HepG2 (cell line): ENCODE data around the gene RPL26. TPM values are rescaled to one million over a fixed set of nuclear protein-coding genes. Genes with fewer than 3 reads are reported as not detected.

ENCODE experiments used
- FOXM1 ChIP-seq: sonication (generic); formaldehyde crosslinking; IDR thresholded peaks from 2 replicates; pipeline ENCODE4 v1.5.0; 2020; ENCODE audit warnings: missing genetic modification reagents
- HNRNPL ChIP-seq: fragments of 200-400 bp; formaldehyde crosslinking; IDR thresholded peaks from 2 replicates; pipeline ENCODE4 v1.6.1; 2017; ENCODE audit warnings: mild to moderate bottlenecking, low read depth, low read length
- MTF1 ChIP-seq: sonication (generic); formaldehyde crosslinking; IDR thresholded peaks from 2 replicates; pipeline ENCODE4 v1.5.0; 2020; ENCODE audit warnings: missing genetic modification reagents
- PHF20 ChIP-seq: sonication (generic); formaldehyde crosslinking; IDR thresholded peaks from 2 replicates; pipeline ENCODE4 v1.5.0; 2020; ENCODE audit warnings: mild to moderate bottlenecking, missing genetic modification reagents
- POGZ ChIP-seq: sonication (generic); formaldehyde crosslinking; IDR thresholded peaks from 2 replicates; pipeline ENCODE4 v1.4.0; 2020; ENCODE audit warnings: mild to moderate bottlenecking, missing genetic modification reagents
- TARDBP ChIP-seq: sonication (generic); formaldehyde crosslinking; IDR thresholded peaks from 2 replicates; pipeline ENCODE4 v1.8.0; 2022; ENCODE audit warnings: mild to moderate bottlenecking, missing genetic modification reagents
- TRIM24 ChIP-seq: sonication (generic); formaldehyde crosslinking; IDR thresholded peaks from 2 replicates; pipeline ENCODE4 v1.8.0; 2022; ENCODE audit warnings: mild to moderate bottlenecking, missing genetic modification reagents
- TSC22D2 ChIP-seq: sonication (generic); formaldehyde crosslinking; IDR thresholded peaks from 2 replicates; pipeline ENCODE4 v1.5.1; 2020; ENCODE audit warnings: missing genetic modification reagents, mild to moderate bottlenecking, borderline replicate concordance
- ZNF263 ChIP-seq: sonication (generic); formaldehyde crosslinking; IDR thresholded peaks from 2 replicates; pipeline ENCODE4 v1.4.0; 2020; ENCODE audit warnings: missing genetic modification reagents
- ZNF44 ChIP-seq: sonication (generic); formaldehyde crosslinking; IDR thresholded peaks from 2 replicates; pipeline ENCODE4 v1.5.1; 2020; ENCODE audit warnings: mild to moderate bottlenecking, missing genetic modification reagents
- ZNF563 ChIP-seq: sonication (generic); formaldehyde crosslinking; IDR thresholded peaks from 2 replicates; pipeline ENCODE4 v1.8.0; 2022; ENCODE audit warnings: mild to moderate bottlenecking, moderate library complexity, missing genetic modification reagents
- ZNF713 ChIP-seq: sonication (generic); formaldehyde crosslinking; IDR thresholded peaks from 2 replicates; pipeline ENCODE4 v1.4.0; 2020; ENCODE audit warnings: mild to moderate bottlenecking, missing genetic modification reagents
- ZNF761 ChIP-seq: sonication (generic); formaldehyde crosslinking; conservative IDR thresholded peaks from 2 replicates; pipeline ENCODE4 v1.4.0; 2020; ENCODE audit warnings: mild to moderate bottlenecking, missing genetic modification reagents
- polyA plus RNA-seq, 8 experiments: library from polyadenylated mRNA; depleted of rRNA in 3 of 8; stranded (reverse) in 7 of 8; unstranded in 1 of 8; fragments of >200 nt; fragmentation: Illumina TruSeq in 4 of 8; extraction: Trizol in 4 of 8; gene quantifications; 2 replicates each; pipeline versions ENCODE4 v1.2.1 to v1.2.3, GENCODE V29; 2011 to 2016; ENCODE audit warnings: low read depth in 4 of 8, missing spikeins in 1 of 8, mixed read lengths in 1 of 8; ENCODE audit not compliant: insufficient read depth in 1 of 8
- total RNA-seq, 5 experiments: library from RNA; depleted of rRNA; stranded (reverse); fragments of >200 nt; fragmentation: Illumina TruSeq; extraction: Trizol; gene quantifications; 2 replicates each; pipeline ENCODE4 v1.2.3, GENCODE V29; 2016; ENCODE audit warnings: low read depth in 1 of 5
- TF ChIP-seq, protein P1 (sequence below): sonication (generic); formaldehyde crosslinking; IDR thresholded peaks from 2 replicates; pipeline ENCODE4 v1.4.0; 2020; ENCODE audit warnings: missing genetic modification reagents
- TF ChIP-seq, protein P2 (sequence below): sonication (generic); formaldehyde crosslinking; IDR thresholded peaks from 2 replicates; pipeline ENCODE4 v1.9.0; 2021; ENCODE audit warnings: missing genetic modification reagents, borderline replicate concordance
- TF ChIP-seq, protein P3 (sequence below): sonication (generic); formaldehyde crosslinking; IDR thresholded peaks from 2 replicates; pipeline ENCODE4 v1.8.0; 2022; ENCODE audit warnings: missing genetic modification reagents, mild to moderate bottlenecking, borderline replicate concordance

The RPL26 gene
- total and polyA plus RNA-seq, 2 of the 13 experiments (the other 11 are each of a cell fraction or from before 2014, with no cell fraction given): 2,817 to 3,529 TPM

DNA sequence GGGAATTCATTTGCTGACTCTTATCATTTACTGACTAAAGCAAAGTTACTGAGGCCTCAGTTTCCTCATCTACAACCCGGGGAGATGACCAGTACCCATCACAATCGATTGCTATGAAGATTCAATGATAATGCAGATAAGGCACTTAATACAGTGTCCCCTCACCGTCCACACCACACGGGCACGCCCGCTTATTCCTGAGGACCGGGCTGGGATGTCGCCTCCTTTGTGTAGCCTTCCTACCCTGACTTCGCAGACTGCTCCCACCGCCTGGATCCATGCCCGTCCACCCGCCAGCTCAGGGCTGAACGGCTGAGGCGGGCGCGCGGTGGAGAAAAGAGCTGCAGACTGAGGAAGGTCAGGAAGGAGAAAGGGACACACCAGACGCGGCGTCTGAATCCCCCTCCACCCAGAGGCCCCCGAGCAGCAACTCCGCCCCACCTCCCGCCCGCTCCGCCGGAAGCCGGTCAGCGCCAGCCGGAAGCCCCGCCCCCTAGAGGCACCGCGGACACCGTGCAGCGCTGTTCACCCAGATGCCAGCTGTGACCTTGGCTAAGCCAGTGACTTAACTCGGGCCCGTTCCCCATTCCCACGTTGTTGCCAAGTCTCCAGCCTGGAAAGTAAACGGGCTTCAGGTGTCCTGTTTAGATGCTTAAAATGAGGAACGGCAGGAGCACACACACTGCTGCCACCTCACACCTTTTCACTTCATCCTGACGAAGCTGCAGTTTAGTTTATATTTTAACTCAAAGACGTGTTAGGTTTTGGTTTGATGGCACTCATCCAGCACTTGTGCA is 6.5 kb downstream of the RPL26 start, which contains the start of gene KRABD2 (continued):
- peak; percentile 58 for TF ChIP-seq POGZ
- TF ChIP-seq, protein P1, sequence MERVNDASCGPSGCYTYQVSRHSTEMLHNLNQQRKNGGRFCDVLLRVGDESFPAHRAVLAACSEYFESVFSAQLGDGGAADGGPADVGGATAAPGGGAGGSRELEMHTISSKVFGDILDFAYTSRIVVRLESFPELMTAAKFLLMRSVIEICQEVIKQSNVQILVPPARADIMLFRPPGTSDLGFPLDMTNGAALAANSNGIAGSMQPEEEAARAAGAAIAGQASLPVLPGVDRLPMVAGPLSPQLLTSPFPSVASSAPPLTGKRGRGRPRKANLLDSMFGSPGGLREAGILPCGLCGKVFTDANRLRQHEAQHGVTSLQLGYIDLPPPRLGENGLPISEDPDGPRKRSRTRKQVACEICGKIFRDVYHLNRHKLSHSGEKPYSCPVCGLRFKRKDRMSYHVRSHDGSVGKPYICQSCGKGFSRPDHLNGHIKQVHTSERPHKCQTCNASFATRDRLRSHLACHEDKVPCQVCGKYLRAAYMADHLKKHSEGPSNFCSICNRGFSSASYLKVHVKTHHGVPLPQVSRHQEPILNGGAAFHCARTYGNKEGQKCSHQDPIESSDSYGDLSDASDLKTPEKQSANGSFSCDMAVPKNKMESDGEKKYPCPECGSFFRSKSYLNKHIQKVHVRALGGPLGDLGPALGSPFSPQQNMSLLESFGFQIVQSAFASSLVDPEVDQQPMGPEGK (CRISPR knock-in tag): peak; percentile 73; the same call in 1 of the 2 replicates
- TF ChIP-seq ZNF263 (CRISPR knock-in tag): peak; percentile 48; the same call in 1 of the 2 replicates
- TF ChIP-seq, protein P2, sequence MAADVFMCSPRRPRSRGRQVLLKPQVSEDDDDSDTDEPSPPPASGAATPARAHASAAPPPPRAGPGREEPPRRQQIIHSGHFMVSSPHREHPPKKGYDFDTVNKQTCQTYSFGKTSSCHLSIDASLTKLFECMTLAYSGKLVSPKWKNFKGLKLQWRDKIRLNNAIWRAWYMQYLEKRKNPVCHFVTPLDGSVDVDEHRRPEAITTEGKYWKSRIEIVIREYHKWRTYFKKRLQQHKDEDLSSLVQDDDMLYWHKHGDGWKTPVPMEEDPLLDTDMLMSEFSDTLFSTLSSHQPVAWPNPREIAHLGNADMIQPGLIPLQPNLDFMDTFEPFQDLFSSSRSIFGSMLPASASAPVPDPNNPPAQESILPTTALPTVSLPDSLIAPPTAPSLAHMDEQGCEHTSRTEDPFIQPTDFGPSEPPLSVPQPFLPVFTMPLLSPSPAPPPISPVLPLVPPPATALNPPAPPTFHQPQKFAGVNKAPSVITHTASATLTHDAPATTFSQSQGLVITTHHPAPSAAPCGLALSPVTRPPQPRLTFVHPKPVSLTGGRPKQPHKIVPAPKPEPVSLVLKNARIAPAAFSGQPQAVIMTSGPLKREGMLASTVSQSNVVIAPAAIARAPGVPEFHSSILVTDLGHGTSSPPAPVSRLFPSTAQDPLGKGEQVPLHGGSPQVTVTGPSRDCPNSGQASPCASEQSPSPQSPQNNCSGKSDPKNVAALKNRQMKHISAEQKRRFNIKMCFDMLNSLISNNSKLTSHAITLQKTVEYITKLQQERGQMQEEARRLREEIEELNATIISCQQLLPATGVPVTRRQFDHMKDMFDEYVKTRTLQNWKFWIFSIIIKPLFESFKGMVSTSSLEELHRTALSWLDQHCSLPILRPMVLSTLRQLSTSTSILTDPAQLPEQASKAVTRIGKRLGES (CRISPR knock-in tag): 0 out of 2 replicates have a peak, but pooled peaks have one; percentile 59
- TF ChIP-seq MTF1 (CRISPR knock-in tag): no peak
- peak; percentile 63; the same call in 1 of the 2 replicates for TF ChIP-seq ZNF44 (CRISPR knock-in tag)
- no peak; the same call in 1 of the 2 replicates for TF ChIP-seq TARDBP (CRISPR knock-in tag)
- peak; percentile 73; the same call in 1 of the 2 replicates for TF ChIP-seq PHF20
- TF ChIP-seq, protein P3, sequence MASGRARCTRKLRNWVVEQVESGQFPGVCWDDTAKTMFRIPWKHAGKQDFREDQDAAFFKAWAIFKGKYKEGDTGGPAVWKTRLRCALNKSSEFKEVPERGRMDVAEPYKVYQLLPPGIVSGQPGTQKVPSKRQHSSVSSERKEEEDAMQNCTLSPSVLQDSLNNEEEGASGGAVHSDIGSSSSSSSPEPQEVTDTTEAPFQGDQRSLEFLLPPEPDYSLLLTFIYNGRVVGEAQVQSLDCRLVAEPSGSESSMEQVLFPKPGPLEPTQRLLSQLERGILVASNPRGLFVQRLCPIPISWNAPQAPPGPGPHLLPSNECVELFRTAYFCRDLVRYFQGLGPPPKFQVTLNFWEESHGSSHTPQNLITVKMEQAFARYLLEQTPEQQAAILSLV (CRISPR knock-in tag): 0 out of 2 replicates have a peak, but pooled peaks have one; percentile 25
- no peak for TF ChIP-seq FOXM1 (CRISPR knock-in tag)
- TF ChIP-seq TSC22D2 (CRISPR knock-in tag): peak; percentile 84
- peak; percentile 78 for TF ChIP-seq HNRNPL
- no peak for TF ChIP-seq ZNF761 (CRISPR knock-in tag)
- no peak for TF ChIP-seq TRIM24 (CRISPR knock-in tag)
- no peak for TF ChIP-seq ZNF563 (CRISPR knock-in tag)
- TF ChIP-seq ZNF713: no peak
